ENCODE measurements around the gene HEPH.

- TF ChIP-seq CTCF (IDR thresholded peaks at IDR 0.05) (no peak), POLR2A (IDR thresholded peaks at IDR 0.05) (no peak)
Measured at GRCh38 chrX:66126662-66127061, 37.4 kb upstream of the HEPH start.

Data from heart left ventricle (tissue), 13 donors.